Thyroid gland (tissue), 4 donors: Measurements from ENCODE around the gene MARCHF11.

ENCODE experiments used
- POLR2A ChIP-seq, 2 donors: fragments of 450-650 bp; IDR thresholded peaks; one replicate each; pipeline ENCODE4 v1.6.1; 2017; ENCODE audit warnings: antibody characterized with exemption in 2 of 2, mild to moderate bottlenecking in 2 of 2, moderate library complexity in 1 of 2
- TF ChIP-seq, protein P1 (sequence below), 6 experiments: fragments of 200-600 bp in 3 of 6; fragments of 450-650 bp in 3 of 6; sonication (generic) in 3 of 6; IDR thresholded peaks; one replicate each; pipeline ENCODE4 v1.5.1; 2016 to 2019; ENCODE audit warnings: antibody characterized with exemption in 6 of 6, mild to moderate bottlenecking in 2 of 6, inconsistent platforms in 1 of 6, moderate library complexity in 1 of 6

DNA sequence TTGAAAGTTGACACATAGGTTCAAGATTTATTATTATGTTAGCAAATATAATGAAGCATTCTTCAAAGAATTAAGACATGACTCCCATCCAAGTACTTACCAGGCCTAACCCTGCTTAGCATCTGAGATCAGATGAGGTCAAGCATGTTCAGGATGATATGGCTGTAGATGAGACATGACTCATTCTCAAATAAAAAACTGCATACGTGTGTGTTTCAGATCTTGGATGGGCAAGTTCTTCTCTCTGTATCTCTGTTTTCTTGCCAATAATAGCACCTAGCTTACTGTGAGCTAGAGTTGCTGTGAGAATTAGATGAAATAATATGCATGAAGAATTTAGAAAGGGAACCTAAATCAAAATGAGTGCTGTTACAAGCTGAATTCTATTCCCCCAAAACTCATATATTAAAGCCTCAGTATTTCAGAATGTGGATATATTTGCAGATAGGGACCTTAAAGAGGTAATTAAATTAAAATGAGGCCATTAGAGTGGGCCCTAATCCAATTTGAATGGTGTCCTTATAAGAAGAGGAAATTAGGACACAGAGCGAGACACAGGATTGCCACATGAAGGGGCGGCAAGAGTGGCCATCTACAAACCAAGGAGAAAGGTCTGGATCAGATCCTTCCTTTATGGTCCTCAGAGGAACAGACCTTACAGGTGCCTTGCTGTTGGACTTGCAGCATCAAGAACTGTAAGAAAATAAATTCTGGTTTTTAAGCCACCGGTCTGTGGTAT lies 146.2 kb downstream of the MARCHF11 start:
- TF ChIP-seq POLR2A (IDR thresholded peaks at IDR 0.05) = no peak
- TF ChIP-seq, protein P1, sequence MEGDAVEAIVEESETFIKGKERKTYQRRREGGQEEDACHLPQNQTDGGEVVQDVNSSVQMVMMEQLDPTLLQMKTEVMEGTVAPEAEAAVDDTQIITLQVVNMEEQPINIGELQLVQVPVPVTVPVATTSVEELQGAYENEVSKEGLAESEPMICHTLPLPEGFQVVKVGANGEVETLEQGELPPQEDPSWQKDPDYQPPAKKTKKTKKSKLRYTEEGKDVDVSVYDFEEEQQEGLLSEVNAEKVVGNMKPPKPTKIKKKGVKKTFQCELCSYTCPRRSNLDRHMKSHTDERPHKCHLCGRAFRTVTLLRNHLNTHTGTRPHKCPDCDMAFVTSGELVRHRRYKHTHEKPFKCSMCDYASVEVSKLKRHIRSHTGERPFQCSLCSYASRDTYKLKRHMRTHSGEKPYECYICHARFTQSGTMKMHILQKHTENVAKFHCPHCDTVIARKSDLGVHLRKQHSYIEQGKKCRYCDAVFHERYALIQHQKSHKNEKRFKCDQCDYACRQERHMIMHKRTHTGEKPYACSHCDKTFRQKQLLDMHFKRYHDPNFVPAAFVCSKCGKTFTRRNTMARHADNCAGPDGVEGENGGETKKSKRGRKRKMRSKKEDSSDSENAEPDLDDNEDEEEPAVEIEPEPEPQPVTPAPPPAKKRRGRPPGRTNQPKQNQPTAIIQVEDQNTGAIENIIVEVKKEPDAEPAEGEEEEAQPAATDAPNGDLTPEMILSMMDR (IDR thresholded peaks at IDR 0.05) = no peak
